Inflammatory macrophage (primary cell): ENCODE measurements around the gene MYO1A.
"Not testable (repeated sequence)": the region's sequence is repeated elsewhere in the genome, so short reads cannot be mapped to it uniquely, and the experiment has no call there.

Experiments used
- DNase-seq, 2 donors: peaks; one replicate each; pipeline ENCODE4 v3.0.0-alpha.2; 2020 to 2022

MYO1A gene

GRCh38 chr12:56991319-56992246 is 58.3 kb downstream of the MYO1A start:
- DNase-seq: peak; percentile 27 to 37

- DNase-seq: no peak
Observed at GRCh38 chr12:56990648-56991318, 59.1 kb downstream of the MYO1A start.

GRCh38 chr12:56989861-56990610 is 59.9 kb downstream of the MYO1A start:
- no peak for DNase-seq

GRCh38 chr12:56988207-56988739 is 61.7 kb downstream of the MYO1A start:
- DNase-seq: peak; percentile 31 to 52

- DNase-seq: peak; percentile 82 to 87
Observed at GRCh38 chr12:56987551-56988053, 62.3 kb downstream of the MYO1A start.

GRCh38 chr12:56987011-56987410 is 62.9 kb downstream of the MYO1A start:
- no peak for DNase-seq

GRCh38 chr12:56985714-56986113 is 64.2 kb downstream of the MYO1A start:
- not testable (repeated sequence) for DNase-seq

GRCh38 chr12:56983386-56983785 is 66.5 kb downstream of the MYO1A start:
- no peak for DNase-seq

- not testable (repeated sequence) for DNase-seq
Observed at GRCh38 chr12:56982578-56983236, 67.2 kb downstream of the MYO1A start.

- no peak for DNase-seq
Observed at GRCh38 chr12:56980941-56981530, 68.9 kb downstream of the MYO1A start.

- DNase-seq: no peak
Observed at GRCh38 chr12:56980268-56980667, 69.7 kb downstream of the MYO1A start.

- DNase-seq: no peak
Observed at GRCh38 chr12:56979628-56980027, 70.3 kb downstream of the MYO1A start.
